ENCODE results near the gene NUDC. TPM values are rescaled to one million over a fixed set of nuclear protein-coding genes. Genes with fewer than 3 reads are reported as not detected.
"Not testable (repeated sequence)": the region's sequence is repeated elsewhere in the genome, so short reads cannot be mapped to it uniquely, and the experiment has no call there.

The NUDC gene
- total and polyA plus RNA-seq, 12 donors, result 48.9 to 95.9 (median 62.8) TPM

DNA sequence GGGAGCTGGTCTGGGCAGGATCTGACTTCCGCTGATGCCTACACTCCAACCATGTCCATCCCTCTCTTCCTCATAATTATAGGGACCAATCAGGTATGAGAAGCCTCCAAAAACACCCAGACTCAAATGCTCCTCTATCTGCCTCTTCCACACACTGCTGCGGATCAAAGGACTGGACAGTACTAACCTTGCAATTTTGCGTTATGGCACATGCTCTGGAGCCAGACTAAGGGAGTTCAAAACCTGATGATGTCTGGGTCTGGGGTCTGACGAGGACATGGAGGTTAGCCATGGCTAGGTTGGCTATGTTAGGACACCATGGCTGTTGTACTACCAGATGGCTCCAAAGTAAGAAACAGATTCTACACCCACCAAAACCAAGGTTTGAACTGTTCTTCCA lies 41.8 kb upstream of the NUDC start:
- intact Hi-C loops (cut with DNase I), result loop anchor here (2.0 to 10.0 kb wide), 10 partner anchors 27 to 375 kb away; no protein-coding TSS in a partner anchor
- Histone ChIP-seq H3K9me3 (no peaks in the 10 kb centered on the region), H3K27ac (no peak overlapping the region), H3K4me1 (peaks cover 0 to 5% (median 0%) of the 10 kb centered on the region in 9 donors), H3K36me3 (peaks cover 0 to 96% (median 59%) of the 10 kb centered on the region in 9 donors), H3K27me3 (no peaks in the 10 kb centered on the region), H3K4me3 (no peak overlapping the region)
- WGBS, 2 donors, result 93 to 94% methylated on average over 4 of the region's 4 CpGs
- TF ChIP-seq CTCF (IDR thresholded peaks at IDR 0.05), result no peak
- ATAC-seq, result no peak
- no peak for DNase-seq

GRCh38 chr1:26881611-26882010 lies 39.9 kb upstream of the NUDC start:
- H3K9me3 ChIP-seq, H3K4me3 ChIP-seq, H3K27me3 ChIP-seq, H3K4me1 ChIP-seq, ATAC-seq, DNase-seq, H3K27ac ChIP-seq: not testable (repeated sequence)
- 87 to 92% methylated on average over 6 of the region's 6 CpGs for WGBS, 2 donors
- H3K36me3 ChIP-seq, result peaks cover 0 to 97% (median 77%) of the 10 kb centered on the region in 9 donors
- intact Hi-C loops (cut with DNase I), result loop anchor here in 2 of 10 donors (2.0 to 5.0 kb wide), 3 partner anchors 34 to 279 kb away; no protein-coding TSS in a partner anchor

- Histone ChIP-seq H3K4me1 (peaks cover 0 to 13% (median 7%) of the 10 kb centered on the region in 9 donors), H3K36me3 (peaks cover 0 to 99% (median 80%) of the 10 kb centered on the region in 9 donors), H3K27me3 (no peaks in the 10 kb centered on the region), H3K27ac (no peak overlapping the region), H3K9me3 (no peaks in the 10 kb centered on the region), H3K4me3 (no peak overlapping the region)
- no peak for TF ChIP-seq CTCF (IDR thresholded peaks at IDR 0.05)
- whole genome bisulfite sequencing, 2 donors, result 88 to 90% methylated on average over 5 of the region's 5 CpGs
- ATAC-seq (no peak), DNase-seq (no peak)
- intact Hi-C loops (cut with DNase I), result loop anchor here in 1 of 10 donors (5.0 kb wide), 2 partner anchors 36 to 281 kb away; no protein-coding TSS in a partner anchor
Observed at GRCh38 chr1:26882696-26883463, 38.7 kb upstream of the NUDC start.

DNA sequence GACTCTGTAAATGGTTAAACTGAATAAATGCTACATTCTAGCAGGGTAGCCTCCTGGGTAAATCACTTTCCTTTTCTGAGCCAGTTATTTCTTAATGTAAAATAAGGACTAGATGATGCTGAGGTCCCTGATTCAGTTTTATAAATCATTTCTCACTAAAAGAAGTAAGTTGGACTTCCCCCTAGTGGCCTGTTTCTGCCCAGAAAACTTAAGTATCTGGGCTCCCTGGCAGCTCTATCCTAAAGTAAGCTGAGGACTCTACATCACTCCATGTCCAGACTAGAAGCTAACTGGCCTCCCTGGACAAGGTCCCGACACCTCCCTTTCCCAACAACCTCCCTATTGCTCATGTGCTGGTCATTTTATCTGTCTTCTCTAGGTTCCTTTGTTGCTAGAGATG lies 34.4 kb upstream of the NUDC start:
- H3K4me1 ChIP-seq, result peaks cover 4 to 37% (median 30%) of the 10 kb centered on the region in 9 donors
- H3K36me3 ChIP-seq, result peaks cover 0 to 85% (median 53%) of the 10 kb centered on the region in 9 donors
- H3K4me3 ChIP-seq, result no peak overlapping the region
- intact Hi-C loops (cut with DNase I), result no loop called here
- peak in 7 of 9 donors; percentile 16 to 51 (median 30) for TF ChIP-seq CTCF (IDR thresholded peaks at IDR 0.05)
- peak overlapping the region in 1 of 10 donors; percentile 24 for H3K27ac ChIP-seq
- H3K9me3 ChIP-seq, result no peaks in the 10 kb centered on the region
- ATAC-seq, result peak in 2 of 8 donors; percentile 10 to 47
- 60 to 73% methylated on average over 1 of the region's 1 CpG for WGBS, 2 donors
- no peak for DNase-seq
- H3K27me3 ChIP-seq, result no peaks in the 10 kb centered on the region

DNA sequence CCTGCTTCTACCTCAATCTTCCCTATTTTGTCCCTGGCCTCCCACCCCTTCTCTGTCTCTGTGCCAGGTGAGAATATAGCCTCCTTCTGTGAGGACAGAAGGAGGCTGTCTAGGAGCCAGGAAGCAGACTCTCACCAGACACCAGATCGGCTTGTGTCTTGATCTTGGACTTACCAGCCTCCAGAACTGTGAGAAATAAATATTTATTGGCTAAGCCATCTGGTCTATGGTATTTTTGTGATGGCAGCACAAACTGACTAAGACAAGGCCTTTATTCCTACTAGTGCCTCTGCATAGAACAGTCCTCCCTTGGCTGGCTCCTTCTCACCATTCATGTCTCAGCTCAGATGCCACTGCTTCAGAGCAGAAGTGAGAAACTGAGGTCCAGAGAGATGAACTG lies 33.3 kb upstream of the NUDC start:
- 95 to 97% methylated on average over 1 of the region's 1 CpG for WGBS, 2 donors
- DNase-seq (no peak), ATAC-seq (no peak)
- peaks cover 4 to 37% (median 30%) of the 10 kb centered on the region in 9 donors for H3K4me1 ChIP-seq
- H3K27me3 ChIP-seq, result no peaks in the 10 kb centered on the region
- no peaks in the 10 kb centered on the region for H3K9me3 ChIP-seq
- H3K36me3 ChIP-seq, result peaks cover 0 to 85% (median 47%) of the 10 kb centered on the region in 9 donors
- TF ChIP-seq CTCF (IDR thresholded peaks at IDR 0.05), result no peak
- H3K4me3 ChIP-seq, result no peak overlapping the region
- peak overlapping the region in 1 of 10 donors; percentile 15 for H3K27ac ChIP-seq
- intact Hi-C loops (cut with DNase I), result no loop called here
